ENCODE data around the gene ABCC1. TPM values are rescaled to one million over a fixed set of nuclear protein-coding genes. Genes with fewer than 3 reads are reported as not detected.

Gene ABCC1
- total RNA-seq, 2 experiments from 2014 or later = 42.9 to 44.8 TPM

DNA sequence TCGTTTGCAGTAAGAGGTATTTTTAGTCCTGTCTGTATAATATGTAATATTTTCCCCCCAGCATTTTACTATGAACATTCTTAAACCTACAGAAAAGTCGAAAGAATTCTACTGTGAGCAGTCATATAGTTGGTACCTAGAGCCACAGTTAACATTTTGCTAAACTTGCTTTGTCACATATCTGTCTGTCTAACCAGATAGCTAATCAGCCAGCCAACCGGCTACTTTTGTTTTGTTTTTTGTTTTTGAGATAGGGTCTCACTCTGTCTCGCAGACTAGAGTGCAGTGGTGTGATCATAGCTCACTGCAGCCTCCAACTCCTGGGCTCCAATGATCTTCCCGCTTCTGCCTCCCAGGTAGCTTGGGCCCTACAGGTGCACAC is 73.3 kb downstream of the ABCC1 start:
- Mint-ChIP-seq H3K9me3 (no peaks in the 10 kb centered on the region), H3K4me1 (ENCODE audit: low read depth) (peaks cover 29% of the 10 kb centered on the region), H3K27me3 (no peaks in the 10 kb centered on the region), H3K36me3 (ENCODE audit: low read depth) (peaks cover 68% of the 10 kb centered on the region), H3K4me3 (no peak overlapping the region), H3K27ac (peak overlapping the region; percentile 32)
- no peaks in the 10 kb centered on the region for H3K9me3 ChIP-seq (ENCODE audit: control insufficient read depth in 1 of 2, insufficient read depth in 1 of 2, low read length in 2 of 2)
- no peak for DNase-seq
- TF ChIP-seq, protein P1, sequence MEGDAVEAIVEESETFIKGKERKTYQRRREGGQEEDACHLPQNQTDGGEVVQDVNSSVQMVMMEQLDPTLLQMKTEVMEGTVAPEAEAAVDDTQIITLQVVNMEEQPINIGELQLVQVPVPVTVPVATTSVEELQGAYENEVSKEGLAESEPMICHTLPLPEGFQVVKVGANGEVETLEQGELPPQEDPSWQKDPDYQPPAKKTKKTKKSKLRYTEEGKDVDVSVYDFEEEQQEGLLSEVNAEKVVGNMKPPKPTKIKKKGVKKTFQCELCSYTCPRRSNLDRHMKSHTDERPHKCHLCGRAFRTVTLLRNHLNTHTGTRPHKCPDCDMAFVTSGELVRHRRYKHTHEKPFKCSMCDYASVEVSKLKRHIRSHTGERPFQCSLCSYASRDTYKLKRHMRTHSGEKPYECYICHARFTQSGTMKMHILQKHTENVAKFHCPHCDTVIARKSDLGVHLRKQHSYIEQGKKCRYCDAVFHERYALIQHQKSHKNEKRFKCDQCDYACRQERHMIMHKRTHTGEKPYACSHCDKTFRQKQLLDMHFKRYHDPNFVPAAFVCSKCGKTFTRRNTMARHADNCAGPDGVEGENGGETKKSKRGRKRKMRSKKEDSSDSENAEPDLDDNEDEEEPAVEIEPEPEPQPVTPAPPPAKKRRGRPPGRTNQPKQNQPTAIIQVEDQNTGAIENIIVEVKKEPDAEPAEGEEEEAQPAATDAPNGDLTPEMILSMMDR (IDR thresholded peaks at IDR 0.05) = no peak
- ATAC-seq (ENCODE audit: poor library complexity) = no peak
- H3K27me3 ChIP-seq (ENCODE audit: control insufficient read depth in 1 of 2, insufficient read depth in 2 of 2, low read length in 2 of 2) = no peaks in the 10 kb centered on the region
- no peak overlapping the region for H3K4me3 ChIP-seq (ENCODE audit: low read length)
- H3K27ac ChIP-seq (ENCODE audit: low read depth in 1 of 2, low read length in 2 of 2) = no peak overlapping the region
- H3K36me3 ChIP-seq (ENCODE audit: insufficient read depth, low read length) = peaks cover 54% of the 10 kb centered on the region
- H3K4me1 ChIP-seq (ENCODE audit: insufficient read depth, low read length) = peaks cover 24% of the 10 kb centered on the region
- CTCF ChIA-PET = interaction anchor here (1.1 to 1.3 kb wide), 2 partner anchors 9 to 19 kb away, joined by 3 to 4 read pairs; no protein-coding TSS in a partner anchor
- POLR2A ChIA-PET = interaction anchor here (1.0 kb wide), 1 partner anchor 18 kb away, joined by 3 read pairs; no protein-coding TSS in a partner anchor
- intact Hi-C loops (cut with DNase I, micrococcal nuclease) = no loop called here

DNA sequence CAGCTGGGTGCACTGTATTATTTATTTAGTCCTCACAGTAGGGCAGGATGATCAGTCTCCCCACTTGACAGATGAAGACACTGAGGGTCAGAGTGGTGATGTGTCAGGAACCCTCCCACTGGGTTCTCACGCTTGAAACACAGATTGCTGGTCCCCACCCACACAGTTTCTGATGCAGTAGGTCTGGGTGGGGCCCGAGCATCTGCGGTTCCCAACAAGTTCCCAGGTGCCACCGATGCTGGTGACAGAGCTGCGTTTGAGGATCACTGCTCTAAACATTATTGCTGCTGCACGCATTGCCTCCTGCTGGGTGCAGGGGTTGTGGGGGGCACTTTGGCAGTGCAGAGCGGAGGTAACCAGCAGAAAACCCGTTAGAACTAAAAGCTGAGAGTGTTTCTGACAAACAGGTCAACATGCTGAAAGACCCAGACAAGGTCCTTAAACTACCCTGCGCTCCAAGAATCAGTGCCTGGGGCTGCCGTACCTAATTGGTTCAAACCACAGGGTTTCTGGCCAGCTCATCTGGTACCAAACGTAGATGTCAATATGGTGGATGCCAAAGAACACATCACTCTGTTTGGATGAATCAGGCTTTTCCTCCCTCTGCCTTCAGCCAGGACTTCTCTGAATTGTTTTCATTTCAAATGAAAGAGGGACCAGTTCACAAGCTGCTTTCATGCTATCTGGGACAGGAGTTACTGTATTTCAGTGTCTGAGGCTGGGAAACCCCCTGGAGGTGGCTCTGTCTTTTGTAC is 76.0 kb downstream of the ABCC1 start:
- H3K36me3 ChIP-seq (ENCODE audit: insufficient read depth, low read length) = peaks cover 46% of the 10 kb centered on the region
- H3K27ac Mint-ChIP-seq = peak overlapping the region; percentile 90
- ChIA-PET POLR2A (interaction anchor here (1.0 to 2.3 kb wide), 4 partner anchors 7 to 137 kb away, joined by 3 to 10 read pairs (median 4); partner anchors contain the start of gene CEP20), CTCF (interaction anchor here (0.6 to 1.4 kb wide), 4 partner anchors 16 to 137 kb away, joined by 3 to 4 read pairs (median 3); partner anchors contain the start of gene CEP20)
- DNase-seq (peak in 11 of 14 experiments; percentile 18 to 79 (median 44)), ATAC-seq (ENCODE audit: poor library complexity) (peak; percentile 77)
- intact Hi-C loops (cut with DNase I, micrococcal nuclease) = loop anchor here (1.0 to 5.0 kb wide), 2 partner anchors 75 to 138 kb away; partner anchors contain the start of gene CEP20 (in 1 of the 2)
- no peaks in the 10 kb centered on the region for H3K27me3 ChIP-seq (ENCODE audit: control insufficient read depth in 1 of 2, insufficient read depth in 2 of 2, low read length in 2 of 2)
- peaks cover 29% of the 10 kb centered on the region for H3K4me1 Mint-ChIP-seq (ENCODE audit: low read depth)
- H3K4me1 ChIP-seq (ENCODE audit: insufficient read depth, low read length) = peaks cover 24% of the 10 kb centered on the region
- H3K4me3 Mint-ChIP-seq = peak overlapping the region; percentile 59
- TF ChIP-seq, protein P1 (IDR thresholded peaks at IDR 0.05) = no peak
- no peaks in the 10 kb centered on the region for H3K9me3 Mint-ChIP-seq
- H3K27me3 Mint-ChIP-seq = no peaks in the 10 kb centered on the region
- no peaks in the 10 kb centered on the region for H3K9me3 ChIP-seq (ENCODE audit: control insufficient read depth in 1 of 2, insufficient read depth in 1 of 2, low read length in 2 of 2)
- peaks cover 56% of the 10 kb centered on the region for H3K36me3 Mint-ChIP-seq (ENCODE audit: low read depth)
- H3K27ac ChIP-seq (ENCODE audit: low read depth in 1 of 2, low read length in 2 of 2) = peak overlapping the region; percentile 18 to 76
- no peak overlapping the region for H3K4me3 ChIP-seq (ENCODE audit: low read length)

DNA sequence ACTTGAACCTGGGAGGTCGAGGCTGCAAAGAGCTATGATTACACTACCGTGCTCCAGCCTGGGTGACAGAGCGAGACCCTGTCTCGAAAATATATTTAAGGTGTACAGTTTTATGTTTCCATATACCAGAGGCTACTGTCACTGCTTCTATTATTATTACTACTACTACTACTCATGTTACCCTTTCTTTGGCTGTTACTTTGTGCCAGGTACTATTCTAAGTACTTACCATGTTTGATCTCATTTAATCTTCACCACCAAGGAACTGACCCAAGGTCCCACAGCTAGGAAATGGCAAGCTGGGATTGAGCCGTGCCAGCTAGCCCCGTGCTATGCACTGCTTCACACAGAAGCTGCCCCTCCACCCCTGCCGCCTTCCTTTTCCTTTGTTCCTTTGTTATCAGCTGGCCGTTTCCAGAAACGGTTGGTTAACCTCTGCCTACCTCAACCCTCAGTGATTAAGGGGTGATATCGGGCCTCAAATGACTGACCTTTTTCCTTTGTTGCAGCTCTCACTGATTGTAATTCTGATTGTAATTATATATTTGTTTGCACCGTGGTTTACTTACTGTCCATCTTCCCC is 78.4 kb downstream of the ABCC1 start:
- ChIA-PET POLR2A (no interaction called here), CTCF (no interaction called here)
- peaks cover 35% of the 10 kb centered on the region for H3K36me3 ChIP-seq (ENCODE audit: insufficient read depth, low read length)
- Mint-ChIP-seq H3K36me3 (ENCODE audit: low read depth) (peaks cover 45% of the 10 kb centered on the region), H3K4me3 (no peak overlapping the region), H3K27ac (peak overlapping the region; percentile 58), H3K27me3 (no peaks in the 10 kb centered on the region), H3K4me1 (ENCODE audit: low read depth) (peaks cover 32% of the 10 kb centered on the region), H3K9me3 (no peaks in the 10 kb centered on the region)
- no peak overlapping the region for H3K27ac ChIP-seq (ENCODE audit: low read depth in 1 of 2, low read length in 2 of 2)
- intact Hi-C loops (cut with DNase I, micrococcal nuclease) = loop anchor here in 1 of 2 experiments (5.0 kb wide), 1 partner anchor 141 kb away; the partner anchor contains the start of gene CEP20
- peaks cover 26% of the 10 kb centered on the region for H3K4me1 ChIP-seq (ENCODE audit: insufficient read depth, low read length)
- H3K4me3 ChIP-seq (ENCODE audit: low read length) = no peak overlapping the region
- H3K27me3 ChIP-seq (ENCODE audit: control insufficient read depth in 1 of 2, insufficient read depth in 2 of 2, low read length in 2 of 2) = no peaks in the 10 kb centered on the region
- ATAC-seq (ENCODE audit: poor library complexity) (no peak), DNase-seq (no peak)
- no peaks in the 10 kb centered on the region for H3K9me3 ChIP-seq (ENCODE audit: control insufficient read depth in 1 of 2, insufficient read depth in 1 of 2, low read length in 2 of 2)
- TF ChIP-seq, protein P1 (IDR thresholded peaks at IDR 0.05) = no peak

Data from CD4-positive, alpha-beta T cell (primary cell).